ENCODE measurements around the gene CYB561.

DNA sequence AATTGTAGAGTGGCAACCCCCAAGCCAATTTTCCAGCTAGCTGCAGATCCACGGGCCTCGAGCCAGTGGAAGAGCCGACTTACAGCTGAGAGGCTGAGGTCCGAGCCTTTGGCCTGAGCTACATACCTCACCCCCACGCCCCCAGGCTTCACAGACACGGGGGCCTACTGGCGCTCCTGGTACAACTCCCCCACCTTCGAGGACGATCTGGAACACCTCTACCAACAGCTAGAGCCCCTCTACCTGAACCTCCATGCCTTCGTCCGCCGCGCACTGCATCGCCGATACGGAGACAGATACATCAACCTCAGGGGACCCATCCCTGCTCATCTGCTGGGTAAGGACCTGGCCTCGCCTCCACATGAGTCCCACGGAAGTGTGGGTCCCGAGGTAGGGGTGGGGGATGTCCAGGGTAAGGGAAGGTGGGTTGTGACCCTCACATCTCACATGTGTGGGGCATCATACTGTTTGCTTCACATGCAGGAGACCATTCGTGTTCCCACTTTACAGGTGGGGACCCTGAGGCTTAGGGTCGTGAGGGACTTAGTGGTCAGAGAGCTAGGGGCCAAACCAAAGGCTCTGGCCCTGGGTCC is 34.2 kb upstream of the CYB561 start:
- TF ChIP-seq EZH2 (IDR thresholded peaks at IDR 0.05; ENCODE audit: low read depth, unreplicated experiment) (no peak), POLR2AphosphoS5 (IDR thresholded peaks at IDR 0.05; ENCODE audit: low read depth) (no peak), JUNB (IDR thresholded peaks at IDR 0.05; ENCODE audit: unreplicated experiment) (no peak), EZH2phosphoT487 (IDR thresholded peaks at IDR 0.05; ENCODE audit: unreplicated experiment) (no peak), STAT1 (IDR thresholded peaks at IDR 0.05; ENCODE audit: unreplicated experiment) (no peak), CREB1 (CRISPR knock-in tag; IDR thresholded peaks at IDR 0.05; ENCODE audit: low read depth) (no peak)
- TF ChIP-seq, protein P1, sequence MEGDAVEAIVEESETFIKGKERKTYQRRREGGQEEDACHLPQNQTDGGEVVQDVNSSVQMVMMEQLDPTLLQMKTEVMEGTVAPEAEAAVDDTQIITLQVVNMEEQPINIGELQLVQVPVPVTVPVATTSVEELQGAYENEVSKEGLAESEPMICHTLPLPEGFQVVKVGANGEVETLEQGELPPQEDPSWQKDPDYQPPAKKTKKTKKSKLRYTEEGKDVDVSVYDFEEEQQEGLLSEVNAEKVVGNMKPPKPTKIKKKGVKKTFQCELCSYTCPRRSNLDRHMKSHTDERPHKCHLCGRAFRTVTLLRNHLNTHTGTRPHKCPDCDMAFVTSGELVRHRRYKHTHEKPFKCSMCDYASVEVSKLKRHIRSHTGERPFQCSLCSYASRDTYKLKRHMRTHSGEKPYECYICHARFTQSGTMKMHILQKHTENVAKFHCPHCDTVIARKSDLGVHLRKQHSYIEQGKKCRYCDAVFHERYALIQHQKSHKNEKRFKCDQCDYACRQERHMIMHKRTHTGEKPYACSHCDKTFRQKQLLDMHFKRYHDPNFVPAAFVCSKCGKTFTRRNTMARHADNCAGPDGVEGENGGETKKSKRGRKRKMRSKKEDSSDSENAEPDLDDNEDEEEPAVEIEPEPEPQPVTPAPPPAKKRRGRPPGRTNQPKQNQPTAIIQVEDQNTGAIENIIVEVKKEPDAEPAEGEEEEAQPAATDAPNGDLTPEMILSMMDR (conservative IDR thresholded peaks at IDR 0.05; ENCODE audit: low read depth in 2 of 2), result no peak
- TF ChIP-seq, protein P2, sequence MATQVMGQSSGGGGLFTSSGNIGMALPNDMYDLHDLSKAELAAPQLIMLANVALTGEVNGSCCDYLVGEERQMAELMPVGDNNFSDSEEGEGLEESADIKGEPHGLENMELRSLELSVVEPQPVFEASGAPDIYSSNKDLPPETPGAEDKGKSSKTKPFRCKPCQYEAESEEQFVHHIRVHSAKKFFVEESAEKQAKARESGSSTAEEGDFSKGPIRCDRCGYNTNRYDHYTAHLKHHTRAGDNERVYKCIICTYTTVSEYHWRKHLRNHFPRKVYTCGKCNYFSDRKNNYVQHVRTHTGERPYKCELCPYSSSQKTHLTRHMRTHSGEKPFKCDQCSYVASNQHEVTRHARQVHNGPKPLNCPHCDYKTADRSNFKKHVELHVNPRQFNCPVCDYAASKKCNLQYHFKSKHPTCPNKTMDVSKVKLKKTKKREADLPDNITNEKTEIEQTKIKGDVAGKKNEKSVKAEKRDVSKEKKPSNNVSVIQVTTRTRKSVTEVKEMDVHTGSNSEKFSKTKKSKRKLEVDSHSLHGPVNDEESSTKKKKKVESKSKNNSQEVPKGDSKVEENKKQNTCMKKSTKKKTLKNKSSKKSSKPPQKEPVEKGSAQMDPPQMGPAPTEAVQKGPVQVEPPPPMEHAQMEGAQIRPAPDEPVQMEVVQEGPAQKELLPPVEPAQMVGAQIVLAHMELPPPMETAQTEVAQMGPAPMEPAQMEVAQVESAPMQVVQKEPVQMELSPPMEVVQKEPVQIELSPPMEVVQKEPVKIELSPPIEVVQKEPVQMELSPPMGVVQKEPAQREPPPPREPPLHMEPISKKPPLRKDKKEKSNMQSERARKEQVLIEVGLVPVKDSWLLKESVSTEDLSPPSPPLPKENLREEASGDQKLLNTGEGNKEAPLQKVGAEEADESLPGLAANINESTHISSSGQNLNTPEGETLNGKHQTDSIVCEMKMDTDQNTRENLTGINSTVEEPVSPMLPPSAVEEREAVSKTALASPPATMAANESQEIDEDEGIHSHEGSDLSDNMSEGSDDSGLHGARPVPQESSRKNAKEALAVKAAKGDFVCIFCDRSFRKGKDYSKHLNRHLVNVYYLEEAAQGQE (IDR thresholded peaks at IDR 0.05; ENCODE audit: unreplicated experiment), result no peak
- TF ChIP-seq, protein P3, sequence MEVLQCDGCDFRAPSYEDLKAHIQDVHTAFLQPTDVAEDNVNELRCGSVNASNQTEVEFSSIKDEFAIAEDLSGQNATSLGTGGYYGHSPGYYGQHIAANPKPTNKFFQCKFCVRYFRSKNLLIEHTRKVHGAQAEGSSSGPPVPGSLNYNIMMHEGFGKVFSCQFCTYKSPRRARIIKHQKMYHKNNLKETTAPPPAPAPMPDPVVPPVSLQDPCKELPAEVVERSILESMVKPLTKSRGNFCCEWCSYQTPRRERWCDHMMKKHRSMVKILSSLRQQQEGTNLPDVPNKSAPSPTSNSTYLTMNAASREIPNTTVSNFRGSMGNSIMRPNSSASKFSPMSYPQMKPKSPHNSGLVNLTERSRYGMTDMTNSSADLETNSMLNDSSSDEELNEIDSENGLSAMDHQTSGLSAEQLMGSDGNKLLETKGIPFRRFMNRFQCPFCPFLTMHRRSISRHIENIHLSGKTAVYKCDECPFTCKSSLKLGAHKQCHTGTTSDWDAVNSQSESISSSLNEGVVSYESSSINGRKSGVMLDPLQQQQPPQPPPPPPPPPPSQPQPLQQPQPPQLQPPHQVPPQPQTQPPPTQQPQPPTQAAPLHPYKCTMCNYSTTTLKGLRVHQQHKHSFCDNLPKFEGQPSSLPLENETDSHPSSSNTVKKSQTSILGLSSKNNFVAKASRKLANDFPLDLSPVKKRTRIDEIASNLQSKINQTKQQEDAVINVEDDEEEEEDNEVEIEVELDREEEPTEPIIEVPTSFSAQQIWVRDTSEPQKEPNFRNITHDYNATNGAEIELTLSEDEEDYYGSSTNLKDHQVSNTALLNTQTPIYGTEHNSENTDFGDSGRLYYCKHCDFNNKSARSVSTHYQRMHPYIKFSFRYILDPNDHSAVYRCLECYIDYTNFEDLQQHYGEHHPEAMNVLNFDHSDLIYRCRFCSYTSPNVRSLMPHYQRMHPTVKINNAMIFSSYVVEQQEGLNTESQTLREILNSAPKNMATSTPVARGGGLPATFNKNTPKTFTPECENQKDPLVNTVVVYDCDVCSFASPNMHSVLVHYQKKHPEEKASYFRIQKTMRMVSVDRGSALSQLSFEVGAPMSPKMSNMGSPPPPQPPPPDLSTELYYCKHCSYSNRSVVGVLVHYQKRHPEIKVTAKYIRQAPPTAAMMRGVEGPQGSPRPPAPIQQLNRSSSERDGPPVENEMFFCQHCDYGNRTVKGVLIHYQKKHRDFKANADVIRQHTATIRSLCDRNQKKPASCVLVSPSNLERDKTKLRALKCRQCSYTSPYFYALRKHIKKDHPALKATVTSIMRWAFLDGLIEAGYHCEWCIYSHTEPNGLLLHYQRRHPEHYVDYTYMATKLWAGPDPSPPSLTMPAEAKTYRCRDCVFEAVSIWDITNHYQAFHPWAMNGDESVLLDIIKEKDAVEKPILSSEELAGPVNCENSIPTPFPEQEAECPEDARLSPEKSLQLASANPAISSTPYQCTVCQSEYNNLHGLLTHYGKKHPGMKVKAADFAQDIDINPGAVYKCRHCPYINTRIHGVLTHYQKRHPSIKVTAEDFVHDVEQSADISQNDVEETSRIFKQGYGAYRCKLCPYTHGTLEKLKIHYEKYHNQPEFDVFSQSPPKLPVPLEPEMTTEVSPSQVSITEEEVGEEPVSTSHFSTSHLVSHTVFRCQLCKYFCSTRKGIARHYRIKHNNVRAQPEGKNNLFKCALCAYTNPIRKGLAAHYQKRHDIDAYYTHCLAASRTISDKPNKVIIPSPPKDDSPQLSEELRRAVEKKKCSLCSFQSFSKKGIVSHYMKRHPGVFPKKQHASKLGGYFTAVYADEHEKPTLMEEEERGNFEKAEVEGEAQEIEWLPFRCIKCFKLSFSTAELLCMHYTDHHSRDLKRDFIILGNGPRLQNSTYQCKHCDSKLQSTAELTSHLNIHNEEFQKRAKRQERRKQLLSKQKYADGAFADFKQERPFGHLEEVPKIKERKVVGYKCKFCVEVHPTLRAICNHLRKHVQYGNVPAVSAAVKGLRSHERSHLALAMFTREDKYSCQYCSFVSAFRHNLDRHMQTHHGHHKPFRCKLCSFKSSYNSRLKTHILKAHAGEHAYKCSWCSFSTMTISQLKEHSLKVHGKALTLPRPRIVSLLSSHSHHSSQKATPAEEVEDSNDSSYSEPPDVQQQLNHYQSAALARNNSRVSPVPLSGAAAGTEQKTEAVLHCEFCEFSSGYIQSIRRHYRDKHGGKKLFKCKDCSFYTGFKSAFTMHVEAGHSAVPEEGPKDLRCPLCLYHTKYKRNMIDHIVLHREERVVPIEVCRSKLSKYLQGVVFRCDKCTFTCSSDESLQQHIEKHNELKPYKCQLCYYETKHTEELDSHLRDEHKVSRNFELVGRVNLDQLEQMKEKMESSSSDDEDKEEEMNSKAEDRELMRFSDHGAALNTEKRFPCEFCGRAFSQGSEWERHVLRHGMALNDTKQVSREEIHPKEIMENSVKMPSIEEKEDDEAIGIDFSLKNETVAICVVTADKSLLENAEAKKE (CRISPR knock-in tag; IDR thresholded peaks at IDR 0.05), result no peak

All from GM23338 (cell line).